Measurements from ENCODE around the gene CDC45.

DNA sequence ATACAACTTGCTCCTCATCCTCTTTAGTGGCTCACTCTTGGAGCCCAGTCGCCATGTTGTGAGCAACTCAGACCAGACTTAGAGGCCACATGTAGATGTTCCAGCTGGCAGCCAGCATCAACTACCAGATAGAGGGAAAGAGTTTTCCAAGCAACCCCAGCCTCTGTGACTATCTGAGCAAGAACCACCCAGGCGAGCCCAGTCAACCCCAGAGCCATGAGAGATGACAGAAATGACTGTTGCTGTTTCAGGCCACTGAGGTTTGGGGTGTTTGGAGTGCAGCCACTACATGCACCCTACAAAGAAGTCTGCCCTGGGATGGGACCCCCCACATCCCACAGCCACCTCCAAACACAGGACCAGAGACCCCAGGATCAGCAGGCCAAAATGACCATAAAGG is 69.2 kb downstream of the CDC45 start:
- TF ChIP-seq POLR2A (IDR thresholded peaks at IDR 0.05): no peak
- TF ChIP-seq, protein P1, sequence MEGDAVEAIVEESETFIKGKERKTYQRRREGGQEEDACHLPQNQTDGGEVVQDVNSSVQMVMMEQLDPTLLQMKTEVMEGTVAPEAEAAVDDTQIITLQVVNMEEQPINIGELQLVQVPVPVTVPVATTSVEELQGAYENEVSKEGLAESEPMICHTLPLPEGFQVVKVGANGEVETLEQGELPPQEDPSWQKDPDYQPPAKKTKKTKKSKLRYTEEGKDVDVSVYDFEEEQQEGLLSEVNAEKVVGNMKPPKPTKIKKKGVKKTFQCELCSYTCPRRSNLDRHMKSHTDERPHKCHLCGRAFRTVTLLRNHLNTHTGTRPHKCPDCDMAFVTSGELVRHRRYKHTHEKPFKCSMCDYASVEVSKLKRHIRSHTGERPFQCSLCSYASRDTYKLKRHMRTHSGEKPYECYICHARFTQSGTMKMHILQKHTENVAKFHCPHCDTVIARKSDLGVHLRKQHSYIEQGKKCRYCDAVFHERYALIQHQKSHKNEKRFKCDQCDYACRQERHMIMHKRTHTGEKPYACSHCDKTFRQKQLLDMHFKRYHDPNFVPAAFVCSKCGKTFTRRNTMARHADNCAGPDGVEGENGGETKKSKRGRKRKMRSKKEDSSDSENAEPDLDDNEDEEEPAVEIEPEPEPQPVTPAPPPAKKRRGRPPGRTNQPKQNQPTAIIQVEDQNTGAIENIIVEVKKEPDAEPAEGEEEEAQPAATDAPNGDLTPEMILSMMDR (IDR thresholded peaks at IDR 0.05): no peak

Data from adrenal gland (tissue), 5 donors.